ENCODE results near the gene NCLN. TPM values are rescaled to one million over a fixed set of nuclear protein-coding genes. Genes with fewer than 3 reads are reported as not detected.

Gene NCLN
- total and polyA plus RNA-seq, 3 experiments from 2014 or later: 47.4 to 96.0 (median 94.7) TPM

DNA sequence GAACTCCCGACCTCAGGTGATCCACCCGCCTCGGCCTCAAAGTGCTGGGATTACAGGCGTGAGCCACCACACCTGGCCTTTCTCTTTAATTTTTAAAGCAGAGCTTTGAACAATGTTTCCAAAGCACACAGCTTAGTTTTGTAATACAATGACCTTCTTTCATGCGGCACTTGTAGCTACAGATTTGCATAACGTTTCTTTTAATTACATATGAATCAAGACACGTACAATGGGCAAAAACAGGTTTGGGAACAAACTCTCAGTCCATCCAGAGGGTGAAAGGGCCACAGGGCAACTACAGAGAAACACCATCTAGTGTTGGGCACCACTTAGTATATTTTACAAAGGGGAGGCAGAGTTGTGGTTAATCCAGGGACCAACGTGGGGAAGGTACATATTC lies 26.2 kb upstream of the NCLN start:
- Mint-ChIP-seq H3K27ac (peak overlapping the region in 4 of 8 donors; percentile 26 to 67 (median 58)), H3K4me3 (no peak overlapping the region), H3K9me3 (peaks cover 0 to 2% (median 0%) of the 10 kb centered on the region in 5 donors), H3K36me3 (no peaks in the 10 kb centered on the region), H3K4me1 (peaks cover 9 to 13% (median 12%) of the 10 kb centered on the region in 3 donors), H3K27me3 (no peaks in the 10 kb centered on the region)
- Histone ChIP-seq H3K27ac (ENCODE audit: low read depth, low read length) (no peak overlapping the region), H3K9me3 (ENCODE audit: low read length) (no peaks in the 10 kb centered on the region), H3K36me3 (ENCODE audit: insufficient read depth, low read length) (no peaks in the 10 kb centered on the region), H3K4me1 (ENCODE audit: insufficient read depth, low read length) (peaks cover 24% of the 10 kb centered on the region), H3K27me3 (ENCODE audit: insufficient read depth, low read length, poor library complexity, severe bottlenecking) (no peaks in the 10 kb centered on the region), H3K4me3 (ENCODE audit: low read length) (no peak overlapping the region)
- POLR2A ChIA-PET: interaction anchor here (0.7 kb wide), 1 partner anchor 25 kb away, joined by 4 read pairs; no protein-coding TSS in a partner anchor
- CTCF ChIA-PET: interaction anchor here (1.2 to 2.3 kb wide), 4 partner anchors 13 to 197 kb away, joined by 3 to 11 read pairs (median 8); no protein-coding TSS in a partner anchor
- no peak for DNase-seq

DNA sequence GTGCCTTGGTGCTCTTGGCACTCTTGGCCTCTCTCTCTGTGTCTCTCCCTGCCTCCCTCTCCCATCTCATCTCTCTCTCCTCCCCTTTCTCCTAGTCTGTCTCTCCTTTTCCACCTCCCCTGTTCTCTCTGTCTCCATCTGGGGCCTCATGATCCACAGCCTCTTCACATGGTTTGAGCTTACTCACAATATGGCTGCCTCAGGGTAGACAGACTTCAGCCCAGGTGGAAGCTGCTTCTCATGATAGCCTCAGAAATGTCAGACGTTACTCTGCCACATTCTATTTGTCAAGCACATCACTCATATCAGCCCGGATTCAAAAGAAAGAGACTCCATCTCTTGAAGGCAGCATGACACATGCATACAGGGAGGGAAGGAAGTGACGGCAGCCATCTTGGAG lies 25.5 kb upstream of the NCLN start:
- Mint-ChIP-seq H3K27ac (peak overlapping the region in 7 of 8 donors; percentile 5 to 82 (median 66)), H3K9me3 (peaks cover 0 to 2% (median 0%) of the 10 kb centered on the region in 5 donors), H3K4me1 (peaks cover 9 to 14% (median 12%) of the 10 kb centered on the region in 3 donors), H3K4me3 (no peak overlapping the region), H3K27me3 (no peaks in the 10 kb centered on the region), H3K36me3 (no peaks in the 10 kb centered on the region)
- POLR2A ChIA-PET: no interaction called here
- Histone ChIP-seq H3K9me3 (ENCODE audit: low read length) (no peaks in the 10 kb centered on the region), H3K27me3 (ENCODE audit: insufficient read depth, low read length, poor library complexity, severe bottlenecking) (no peaks in the 10 kb centered on the region), H3K4me1 (ENCODE audit: insufficient read depth, low read length) (peaks cover 18% of the 10 kb centered on the region), H3K27ac (ENCODE audit: low read depth, low read length) (no peak overlapping the region), H3K4me3 (ENCODE audit: low read length) (no peak overlapping the region), H3K36me3 (ENCODE audit: insufficient read depth, low read length) (no peaks in the 10 kb centered on the region)
- CTCF ChIA-PET: interaction anchor here (1.5 to 2.3 kb wide), 3 partner anchors 13 to 32 kb away, joined by 6 to 11 read pairs (median 9); no protein-coding TSS in a partner anchor
- DNase-seq: no peak

DNA sequence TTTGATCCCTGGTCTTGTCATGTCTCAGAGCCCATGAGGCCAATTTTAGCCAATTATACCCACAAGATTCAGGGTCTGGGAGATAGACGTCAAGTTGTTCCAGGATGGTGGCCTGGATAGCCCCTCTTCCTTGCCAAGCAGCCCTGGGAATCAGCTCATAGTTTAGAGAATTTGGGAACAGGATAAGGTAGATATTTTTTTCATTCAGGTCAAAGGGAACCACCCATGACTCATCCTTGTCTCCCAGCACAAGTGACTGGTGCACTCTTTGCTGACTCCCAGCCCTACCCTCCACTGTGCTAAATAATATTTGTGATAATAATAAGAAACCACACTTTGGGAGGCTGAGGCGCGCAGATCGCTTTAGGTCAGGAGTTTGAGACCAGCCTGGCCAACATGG lies 24.3 kb upstream of the NCLN start:
- H3K4me3 ChIP-seq (ENCODE audit: low read length): no peak overlapping the region
- H3K27me3 Mint-ChIP-seq: no peaks in the 10 kb centered on the region
- peaks cover 8% of the 10 kb centered on the region for H3K4me1 ChIP-seq (ENCODE audit: insufficient read depth, low read length)
- no peak overlapping the region for H3K4me3 Mint-ChIP-seq
- CTCF ChIA-PET: interaction anchor here (0.7 to 1.9 kb wide), 8 partner anchors 9 to 1215 kb away, joined by 3 to 9 read pairs (median 4); no protein-coding TSS in a partner anchor
- H3K36me3 Mint-ChIP-seq: no peaks in the 10 kb centered on the region
- no peak overlapping the region for H3K27ac ChIP-seq (ENCODE audit: low read depth, low read length)
- no peaks in the 10 kb centered on the region for H3K36me3 ChIP-seq (ENCODE audit: insufficient read depth, low read length)
- DNase-seq: no peak
- peaks cover 12 to 19% (median 12%) of the 10 kb centered on the region in 3 donors for H3K4me1 Mint-ChIP-seq
- H3K27ac Mint-ChIP-seq: peak overlapping the region in 3 of 8 donors; percentile 36 to 88 (median 47)
- peaks cover 0 to 3% (median 0%) of the 10 kb centered on the region in 5 donors for H3K9me3 Mint-ChIP-seq
- H3K9me3 ChIP-seq (ENCODE audit: low read length): no peaks in the 10 kb centered on the region
- H3K27me3 ChIP-seq (ENCODE audit: insufficient read depth, low read length, poor library complexity, severe bottlenecking): no peaks in the 10 kb centered on the region
- POLR2A ChIA-PET: no interaction called here

DNA sequence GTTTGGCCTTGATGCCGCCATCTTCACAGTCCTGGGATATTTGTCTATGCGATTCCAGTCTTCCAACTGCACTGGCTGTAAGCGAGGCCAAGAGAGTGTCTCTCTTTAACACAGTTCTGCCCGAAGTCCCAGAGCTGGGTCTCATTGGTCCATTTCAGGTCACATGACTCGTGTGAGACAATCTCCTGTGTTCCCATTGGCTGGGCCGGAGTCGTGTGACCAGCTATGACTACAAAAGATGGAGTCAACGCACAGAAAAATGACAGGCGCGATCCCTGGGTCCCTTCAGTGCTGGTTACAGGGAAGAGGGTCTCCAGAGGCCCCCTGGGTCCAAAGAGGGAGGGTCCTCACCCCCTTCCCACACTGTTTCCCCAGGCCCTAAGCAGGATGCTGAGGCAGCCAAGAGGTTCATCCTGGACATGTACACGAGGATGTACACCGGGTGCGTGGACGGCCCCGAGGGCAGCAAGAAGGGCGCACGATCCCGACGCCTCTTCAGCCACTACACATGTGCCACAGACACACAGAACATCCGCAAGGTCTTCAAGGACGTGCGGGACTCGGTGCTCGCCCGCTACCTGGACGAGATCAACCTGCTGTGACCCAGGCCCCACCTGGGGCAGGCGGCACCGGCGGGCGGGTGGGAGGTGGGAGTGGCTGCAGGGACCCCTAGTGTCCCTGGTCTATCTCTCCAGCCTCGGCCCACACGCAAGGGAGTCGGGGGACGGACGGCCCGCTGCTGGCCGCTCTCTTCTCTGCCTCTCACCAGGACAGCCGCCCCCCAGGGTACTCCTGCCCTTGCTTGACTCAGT lies 23.1 kb upstream of the NCLN start:
- H3K27me3 Mint-ChIP-seq: no peaks in the 10 kb centered on the region

DNA sequence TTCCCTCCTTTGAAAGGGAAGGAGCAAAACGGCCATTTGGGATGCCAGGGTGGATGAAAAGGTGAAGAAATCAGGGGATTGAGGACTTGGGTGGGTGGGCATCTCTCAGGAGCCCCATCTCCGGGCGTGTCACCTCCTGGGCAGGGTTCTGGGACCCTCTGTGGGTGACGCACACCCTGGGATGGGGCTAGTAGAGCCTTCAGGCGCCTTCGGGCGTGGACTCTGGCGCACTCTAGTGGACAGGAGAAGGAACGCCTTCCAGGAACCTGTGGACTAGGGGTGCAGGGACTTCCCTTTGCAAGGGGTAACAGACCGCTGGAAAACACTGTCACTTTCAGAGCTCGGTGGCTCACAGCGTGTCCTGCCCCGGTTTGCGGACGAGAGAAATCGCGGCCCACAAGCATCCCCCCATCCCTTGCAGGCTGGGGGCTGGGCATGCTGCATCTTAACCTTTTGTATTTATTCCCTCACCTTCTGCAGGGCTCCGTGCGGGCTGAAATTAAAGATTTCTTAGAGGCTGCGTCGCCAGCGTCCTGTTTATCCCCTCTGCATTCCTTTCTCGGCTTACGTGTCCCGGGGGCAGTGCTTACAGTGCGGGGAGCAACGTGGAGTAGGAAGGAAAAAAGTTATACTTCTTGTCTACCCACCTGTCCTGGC lies 22.4 kb upstream of the NCLN start:
- H3K9me3 Mint-ChIP-seq: peaks cover 0 to 3% (median 2%) of the 10 kb centered on the region in 5 donors
- H3K36me3 ChIP-seq (ENCODE audit: insufficient read depth, low read length): no peaks in the 10 kb centered on the region
- H3K9me3 ChIP-seq (ENCODE audit: low read length): no peaks in the 10 kb centered on the region
- ChIA-PET CTCF (interaction anchor here (0.7 to 3.2 kb wide), 13 partner anchors 8 to 198 kb away, joined by 3 to 33 read pairs (median 4); no protein-coding TSS in a partner anchor), POLR2A (no interaction called here)
- H3K4me3 ChIP-seq (ENCODE audit: low read length): no peak overlapping the region
- peak overlapping the region in 3 of 7 donors; percentile 8 to 68 (median 35) for H3K4me3 Mint-ChIP-seq
- no peaks in the 10 kb centered on the region for H3K27me3 ChIP-seq (ENCODE audit: insufficient read depth, low read length, poor library complexity, severe bottlenecking)
- no peaks in the 10 kb centered on the region for H3K36me3 Mint-ChIP-seq
- H3K27ac ChIP-seq (ENCODE audit: low read depth, low read length): no peak overlapping the region
- peak overlapping the region in 7 of 8 donors; percentile 5 to 83 (median 57) for H3K27ac Mint-ChIP-seq
- no peaks in the 10 kb centered on the region for H3K27me3 Mint-ChIP-seq
- H3K4me1 Mint-ChIP-seq: peaks cover 12 to 13% (median 12%) of the 10 kb centered on the region in 3 donors
- DNase-seq: peak; percentile 57 to 80 (median 61)
- H3K4me1 ChIP-seq (ENCODE audit: insufficient read depth, low read length): peaks cover 8% of the 10 kb centered on the region

More for the DNA sequence above, 23.1 kb upstream of the NCLN start:
- Histone ChIP-seq H3K27ac (ENCODE audit: low read depth, low read length) (no peak overlapping the region), H3K9me3 (ENCODE audit: low read length) (no peaks in the 10 kb centered on the region), H3K4me3 (ENCODE audit: low read length) (no peak overlapping the region), H3K4me1 (ENCODE audit: insufficient read depth, low read length) (peaks cover 8% of the 10 kb centered on the region), H3K36me3 (ENCODE audit: insufficient read depth, low read length) (no peaks in the 10 kb centered on the region), H3K27me3 (ENCODE audit: insufficient read depth, low read length, poor library complexity, severe bottlenecking) (no peaks in the 10 kb centered on the region)
- CTCF ChIA-PET: interaction anchor here (0.7 to 3.2 kb wide), 11 partner anchors 8 to 1216 kb away, joined by 3 to 20 read pairs (median 3); no protein-coding TSS in a partner anchor
- POLR2A ChIA-PET: no interaction called here
- Mint-ChIP-seq H3K36me3 (no peaks in the 10 kb centered on the region), H3K4me1 (peaks cover 12 to 15% (median 12%) of the 10 kb centered on the region in 3 donors), H3K4me3 (no peak overlapping the region), H3K9me3 (peaks cover 0 to 3% (median 0%) of the 10 kb centered on the region in 5 donors), H3K27ac (peak overlapping the region in 4 of 8 donors; percentile 57 to 91 (median 74))
- DNase-seq: no peak

DNA sequence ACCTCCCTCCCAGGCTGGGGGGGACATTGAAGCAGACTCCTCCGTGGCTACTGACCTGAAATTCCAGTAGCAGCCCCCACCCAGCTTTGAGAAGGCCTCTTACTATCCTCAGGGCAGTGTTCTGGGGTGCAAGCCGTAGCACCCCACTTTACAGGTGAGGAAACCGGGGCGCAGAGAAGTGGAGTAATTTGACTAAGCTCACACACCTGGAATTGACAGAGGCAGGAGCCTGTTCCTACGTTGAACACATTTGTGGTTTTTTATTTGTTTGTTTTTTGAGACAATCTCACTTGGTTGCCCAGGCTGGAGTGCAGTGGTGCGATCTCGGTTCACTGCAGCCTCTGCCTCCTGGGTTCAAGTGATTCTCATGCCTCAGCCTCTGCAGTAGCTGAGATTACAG lies 21.8 kb upstream of the NCLN start:
- Mint-ChIP-seq H3K4me3 (no peak overlapping the region), H3K27ac (peak overlapping the region in 2 of 8 donors; percentile 43 to 75), H3K36me3 (no peaks in the 10 kb centered on the region), H3K4me1 (peaks cover 12 to 13% (median 12%) of the 10 kb centered on the region in 3 donors), H3K9me3 (peaks cover 0 to 3% (median 2%) of the 10 kb centered on the region in 5 donors), H3K27me3 (no peaks in the 10 kb centered on the region)
- POLR2A ChIA-PET: no interaction called here
- no peak overlapping the region for H3K27ac ChIP-seq (ENCODE audit: low read depth, low read length)
- no peaks in the 10 kb centered on the region for H3K27me3 ChIP-seq (ENCODE audit: insufficient read depth, low read length, poor library complexity, severe bottlenecking)
- CTCF ChIA-PET: interaction anchor here (0.7 to 3.2 kb wide), 15 partner anchors 8 to 277 kb away, joined by 3 to 33 read pairs (median 4); no protein-coding TSS in a partner anchor
- no peaks in the 10 kb centered on the region for H3K9me3 ChIP-seq (ENCODE audit: low read length)
- no peaks in the 10 kb centered on the region for H3K36me3 ChIP-seq (ENCODE audit: insufficient read depth, low read length)
- peaks cover 8% of the 10 kb centered on the region for H3K4me1 ChIP-seq (ENCODE audit: insufficient read depth, low read length)
- no peak overlapping the region for H3K4me3 ChIP-seq (ENCODE audit: low read length)
- no peak for DNase-seq

DNA sequence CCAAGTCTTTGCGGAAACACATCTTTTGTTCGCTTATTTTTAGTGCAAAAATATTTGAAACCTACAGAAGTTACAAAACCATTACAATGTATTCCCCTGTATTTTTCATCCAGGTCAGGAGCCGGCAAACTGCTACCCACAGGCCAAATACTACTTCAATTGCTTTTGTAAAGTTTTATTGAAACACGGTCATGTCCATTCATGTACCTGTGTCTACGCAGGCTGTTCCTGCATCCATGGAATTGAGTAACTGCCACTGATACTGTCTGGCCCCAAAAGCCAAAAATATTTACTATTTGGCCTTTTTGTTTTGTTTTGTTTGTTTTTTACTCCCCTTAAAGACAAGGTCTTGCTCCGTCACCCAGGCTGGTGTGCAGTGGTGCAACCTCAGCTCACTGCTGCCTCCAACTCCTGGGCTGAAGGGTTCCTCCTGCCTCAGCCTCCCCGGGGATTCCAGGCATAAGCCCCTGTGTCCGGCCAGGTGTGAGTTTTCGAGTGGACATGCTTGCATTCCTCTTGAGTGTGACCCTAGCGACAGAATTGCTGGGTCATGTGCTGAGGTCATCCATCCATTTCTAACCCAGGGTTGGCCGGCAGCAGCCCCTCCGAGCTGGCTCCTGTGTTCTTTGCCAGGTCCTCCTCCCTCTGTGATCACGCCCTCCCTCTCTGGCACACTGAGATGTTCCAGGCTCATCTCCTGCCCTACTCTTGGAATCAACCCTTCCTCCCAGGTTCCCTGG lies 18.0 kb upstream of the NCLN start:
- Histone ChIP-seq H3K27me3 (ENCODE audit: insufficient read depth, low read length, poor library complexity, severe bottlenecking) (no peaks in the 10 kb centered on the region), H3K4me1 (ENCODE audit: insufficient read depth, low read length) (peaks cover 8% of the 10 kb centered on the region), H3K36me3 (ENCODE audit: insufficient read depth, low read length) (no peaks in the 10 kb centered on the region), H3K4me3 (ENCODE audit: low read length) (no peak overlapping the region), H3K9me3 (ENCODE audit: low read length) (no peaks in the 10 kb centered on the region), H3K27ac (ENCODE audit: low read depth, low read length) (no peak overlapping the region)
- Mint-ChIP-seq H3K9me3 (peaks cover 0 to 3% (median 0%) of the 10 kb centered on the region in 5 donors), H3K4me3 (no peak overlapping the region), H3K27ac (peak overlapping the region in 1 of 8 donors; percentile 38), H3K27me3 (no peaks in the 10 kb centered on the region), H3K4me1 (peaks cover 11 to 13% (median 12%) of the 10 kb centered on the region in 3 donors), H3K36me3 (no peaks in the 10 kb centered on the region)
- DNase-seq: no peak
- ChIA-PET POLR2A (no interaction called here), CTCF (interaction anchor here (0.9 kb wide), 1 partner anchor 23 kb away, joined by 3 read pairs; no protein-coding TSS in a partner anchor)

All from CD8-positive, alpha-beta memory T cell (primary cell).